SK-N-SH (cell line): ENCODE results near the gene MYO15B. TPM values are rescaled to one million over a fixed set of nuclear protein-coding genes. Genes with fewer than 3 reads are reported as not detected.

Experiments used
- CTCF ChIA-PET: fragments of 300-600, 350-600 bp; formaldehyde crosslinking; extraction: SDS; loops from one replicate; lab custom pipeline; 2021; lab: Yijun Ruan, JAX
- POLR2A ChIA-PET: fragments of 350-600 bp; sonication (Branson Sonifier 250); formaldehyde crosslinking; extraction: SDS; loops from one replicate; lab custom pipeline; 2020; ENCODE audit warnings: antibody characterized with exemption, inconsistent platforms; lab: Yijun Ruan, JAX
- DNase-seq: peaks from one replicate; pipeline ENCODE4 v3.0.0; 2012
- H2AFZ ChIP-seq: fragments of 200-600 bp; sonication (generic); 2 replicates; pipeline ENCODE4 v1.8.1; 2016; ENCODE audit warnings: antibody characterized with exemption, mild to moderate bottlenecking, low read depth
- H3F3A ChIP-seq: fragments of 200-600 bp; sonication (generic); replicated peaks from 2 replicates; pipeline ENCODE3; 2016; ENCODE audit warnings: antibody characterized with exemption, mild to moderate bottlenecking; ENCODE audit not compliant: insufficient read depth
- H3K27ac ChIP-seq, 2 experiments: fragments of 200-500 bp in 1 of 2; fragments of 200-600 bp in 1 of 2; sonication (Bioruptor generic) in 1 of 2; sonication (generic), shearing (Covaris generic) in 1 of 2; 2 replicates each; pipeline versions ENCODE4 v1.5.1 to v1.6.1; 2014 to 2016; ENCODE audit warnings: low read depth in 2 of 2, inconsistent platforms in 1 of 2, low read length in 1 of 2, mild to moderate bottlenecking in 1 of 2, mixed read lengths in 1 of 2
- H3K27me3 ChIP-seq: fragments of 200-600 bp; sonication (generic), shearing (Covaris generic); 2 replicates; pipeline ENCODE4 v1.6.1; 2016; ENCODE audit warnings: mixed run types; ENCODE audit not compliant: insufficient read depth
- H3K36me3 ChIP-seq, 2 experiments: fragments of 200-500 bp in 1 of 2; fragments of 200-600 bp in 1 of 2; sonication (Bioruptor generic) in 1 of 2; sonication (generic) in 1 of 2; replicated peaks in 1 of 2; 2 replicates each; pipeline versions ENCODE3 to v1.5.1; 2014 to 2016; ENCODE audit warnings: low read length in 1 of 2, mild to moderate bottlenecking in 1 of 2; ENCODE audit not compliant: insufficient read depth in 2 of 2, control insufficient read depth in 1 of 2
- H3K4me1 ChIP-seq, 2 experiments: fragments of 200-500 bp in 1 of 2; fragments of 200-600 bp in 1 of 2; sonication (Bioruptor generic) in 1 of 2; sonication (generic), shearing (Covaris generic) in 1 of 2; 2 replicates each; pipeline versions ENCODE4 v1.5.1 to v1.6.1; 2014 to 2016; ENCODE audit warnings: low read depth in 1 of 2, low read length in 1 of 2, mixed run types in 1 of 2; ENCODE audit not compliant: insufficient read depth in 2 of 2, control insufficient read depth in 1 of 2
- H3K4me2 ChIP-seq: fragments of 200-600 bp; sonication (generic), shearing (Covaris generic); 2 replicates; pipeline ENCODE4 v1.6.1; 2017; ENCODE audit warnings: mixed run types
- H3K4me3 ChIP-seq, 2 experiments: fragments of 200-500 bp in 1 of 2; fragments of 200-600 bp in 1 of 2; sonication (Bioruptor generic) in 1 of 2; sonication (generic), shearing (Covaris generic) in 1 of 2; 2 replicates each; pipeline versions ENCODE4 v1.5.1 to v1.8.1; 2014 to 2016; ENCODE audit warnings: low read depth in 2 of 2, inconsistent platforms in 1 of 2, low read length in 1 of 2, mild to moderate bottlenecking in 1 of 2, mixed read lengths in 1 of 2, moderate library complexity in 1 of 2
- H3K79me2 ChIP-seq: fragments of 200-600 bp; sonication (generic); 2 replicates; pipeline ENCODE4 v1.8.1; 2017; ENCODE audit warnings: mild to moderate bottlenecking; ENCODE audit not compliant: insufficient read depth
- H3K9ac ChIP-seq: fragments of 200-600 bp; sonication (generic); 2 replicates; pipeline ENCODE4 v1.6.1; 2017; ENCODE audit warnings: mixed run types
- H3K9me2 ChIP-seq: fragments of 200-600 bp; sonication (generic); 2 replicates; pipeline ENCODE4 v1.6.1; 2017; ENCODE audit warnings: mixed run types
- H3K9me3 ChIP-seq: fragments of 200-600 bp; sonication (generic); 2 replicates; pipeline ENCODE4 v1.6.1; 2017; ENCODE audit warnings: mixed run types, mild to moderate bottlenecking, moderate library complexity
- H4K20me1 ChIP-seq: fragments of 200-600 bp; sonication (generic); 2 replicates; pipeline ENCODE4 v1.6.1; 2017; ENCODE audit warnings: mild to moderate bottlenecking, mixed run types; ENCODE audit not compliant: insufficient read depth
- CHD2 ChIP-seq: fragments of 150-350 bp; IDR thresholded peaks from 2 replicates; pipeline ENCODE4 v1.6.1; 2018; ENCODE audit warnings: low read length; ENCODE audit not compliant: partially characterized antibody
- EP300 ChIP-seq, 2 experiments: IDR thresholded peaks; 2 replicates each; pipeline versions ENCODE4 v1.4.0 to v1.6.1; 2012; ENCODE audit warnings: borderline replicate concordance in 1 of 2, low read depth in 1 of 2, low read length in 1 of 2
- FOSL2 ChIP-seq: IDR thresholded peaks from 2 replicates; pipeline ENCODE4 v1.4.0; 2012; ENCODE audit warnings: low read depth, mild to moderate bottlenecking, moderate library complexity, borderline replicate concordance
- FOXM1 ChIP-seq: IDR thresholded peaks from 2 replicates; pipeline ENCODE4 v1.4.0; 2012; ENCODE audit warnings: low read depth, mild to moderate bottlenecking
- GABPA ChIP-seq: IDR thresholded peaks from 2 replicates; pipeline ENCODE4 v1.4.0; 2012; ENCODE audit warnings: low read depth, mild to moderate bottlenecking
- MEF2A ChIP-seq: IDR thresholded peaks from 2 replicates; pipeline ENCODE4 v1.4.0; 2012; ENCODE audit warnings: low read depth, borderline replicate concordance
- MXI1 ChIP-seq: IDR thresholded peaks from 2 replicates; pipeline ENCODE4 v1.6.1; 2012; ENCODE audit warnings: mild to moderate bottlenecking, low read depth, low read length, improper control_type of control experiment
- NFIC ChIP-seq: IDR thresholded peaks from 2 replicates; pipeline ENCODE4 v1.4.0; 2012; ENCODE audit warnings: borderline replicate concordance
- PBX3 ChIP-seq: IDR thresholded peaks from 2 replicates; pipeline ENCODE4; 2012
- POLR2AphosphoS5 ChIP-seq: IDR thresholded peaks from 2 replicates; pipeline ENCODE4 v1.6.1; 2012; ENCODE audit warnings: low read depth, low read length
- RXRA ChIP-seq: IDR thresholded peaks from 2 replicates; pipeline ENCODE4 v1.4.0; 2012; ENCODE audit warnings: low read depth, mild to moderate bottlenecking, borderline replicate concordance
- SIN3A ChIP-seq: IDR thresholded peaks from 2 replicates; pipeline ENCODE4 v1.6.1; 2012; ENCODE audit warnings: low read depth, mild to moderate bottlenecking, low read length, moderate library complexity, borderline replicate concordance
- SMC3 ChIP-seq: IDR thresholded peaks from 2 replicates; pipeline ENCODE4 v1.6.1; 2012; ENCODE audit warnings: low read depth, low read length, improper control_type of control experiment
- WGBS: methylation state at CpG from one replicate; pipeline ENCODE4 v1.1.6; 2017; ENCODE audit warnings: low lambda C conversion rate; 5-methylcytosine and 5-hydroxymethylcytosine counted together
- polyA plus RNA-seq, 3 experiments: library from polyadenylated mRNA; depleted of rRNA; stranded (reverse); fragments of >200 nt; gene quantifications; 2 replicates each; pipeline ENCODE4 v1.2.3, GENCODE V29; 2012
- TF ChIP-seq, protein P1 (sequence below): fragments of 150-350 bp; IDR thresholded peaks from 2 replicates; pipeline ENCODE4 v1.6.1; 2016; ENCODE audit warnings: mild to moderate bottlenecking, low read depth, low read length
- TF ChIP-seq, protein P2 (sequence below): fragments of 200-600 bp; sonication (generic); IDR thresholded peaks from 2 replicates; pipeline ENCODE4 v1.6.1; 2017; ENCODE audit warnings: antibody characterized with exemption, mild to moderate bottlenecking, moderate library complexity
- TF ChIP-seq, protein P3 (sequence below): IDR thresholded peaks from 2 replicates; pipeline ENCODE4 v1.4.0; 2012; ENCODE audit warnings: low read depth
- TF ChIP-seq, protein P4 (sequence below): IDR thresholded peaks from 2 replicates; pipeline ENCODE4 v1.6.1; 2012; ENCODE audit warnings: mild to moderate bottlenecking, low read depth, low read length, moderate library complexity
- TF ChIP-seq, protein P5 (sequence below): IDR thresholded peaks from 2 replicates; pipeline ENCODE4 v1.4.0; 2012; ENCODE audit warnings: low read depth, borderline replicate concordance

The MYO15B gene
- polyA plus RNA-seq, 1 of the 3 experiments (the other 2 are of a cell fraction) = 10.3 TPM

GRCh38 chr17:75575197-75575596, 12.4 kb upstream of the MYO15B start:
- H3K27ac ChIP-seq = no peak overlapping the region
- H3K36me3 ChIP-seq = no peaks in the 10 kb centered on the region
- no peak for DNase-seq
- H3K9ac ChIP-seq = no peak overlapping the region
- no peaks in the 10 kb centered on the region for H3K9me2 ChIP-seq
- H4K20me1 ChIP-seq = no peaks in the 10 kb centered on the region
- POLR2A ChIA-PET = no interaction called here
- CTCF ChIA-PET = interaction anchor here (0.9 to 2.2 kb wide), 2 partner anchors 22 to 58 kb away, joined by 3 to 7 read pairs; partner anchors contain the start of gene SMIM5
- 79% methylated on average over 10 of the region's 10 CpGs for WGBS
- TF ChIP-seq, protein P1, sequence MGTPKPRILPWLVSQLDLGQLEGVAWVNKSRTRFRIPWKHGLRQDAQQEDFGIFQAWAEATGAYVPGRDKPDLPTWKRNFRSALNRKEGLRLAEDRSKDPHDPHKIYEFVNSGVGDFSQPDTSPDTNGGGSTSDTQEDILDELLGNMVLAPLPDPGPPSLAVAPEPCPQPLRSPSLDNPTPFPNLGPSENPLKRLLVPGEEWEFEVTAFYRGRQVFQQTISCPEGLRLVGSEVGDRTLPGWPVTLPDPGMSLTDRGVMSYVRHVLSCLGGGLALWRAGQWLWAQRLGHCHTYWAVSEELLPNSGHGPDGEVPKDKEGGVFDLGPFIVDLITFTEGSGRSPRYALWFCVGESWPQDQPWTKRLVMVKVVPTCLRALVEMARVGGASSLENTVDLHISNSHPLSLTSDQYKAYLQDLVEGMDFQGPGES = no peak
- TF ChIP-seq NFIC (no peak), FOXM1 (no peak), FOSL2 (no peak), PBX3 (no peak), SIN3A (no peak), RXRA (no peak), MEF2A (no peak), GABPA (no peak), SMC3 (no peak), CHD2 (no peak), EP300 (IDR thresholded peaks at IDR 0.05; ENCODE audit: borderline replicate concordance in 1 of 2, low read depth in 1 of 2, low read length in 1 of 2) (no peak), POLR2AphosphoS5 (no peak), MXI1 (no peak)
- TF ChIP-seq, protein P2, sequence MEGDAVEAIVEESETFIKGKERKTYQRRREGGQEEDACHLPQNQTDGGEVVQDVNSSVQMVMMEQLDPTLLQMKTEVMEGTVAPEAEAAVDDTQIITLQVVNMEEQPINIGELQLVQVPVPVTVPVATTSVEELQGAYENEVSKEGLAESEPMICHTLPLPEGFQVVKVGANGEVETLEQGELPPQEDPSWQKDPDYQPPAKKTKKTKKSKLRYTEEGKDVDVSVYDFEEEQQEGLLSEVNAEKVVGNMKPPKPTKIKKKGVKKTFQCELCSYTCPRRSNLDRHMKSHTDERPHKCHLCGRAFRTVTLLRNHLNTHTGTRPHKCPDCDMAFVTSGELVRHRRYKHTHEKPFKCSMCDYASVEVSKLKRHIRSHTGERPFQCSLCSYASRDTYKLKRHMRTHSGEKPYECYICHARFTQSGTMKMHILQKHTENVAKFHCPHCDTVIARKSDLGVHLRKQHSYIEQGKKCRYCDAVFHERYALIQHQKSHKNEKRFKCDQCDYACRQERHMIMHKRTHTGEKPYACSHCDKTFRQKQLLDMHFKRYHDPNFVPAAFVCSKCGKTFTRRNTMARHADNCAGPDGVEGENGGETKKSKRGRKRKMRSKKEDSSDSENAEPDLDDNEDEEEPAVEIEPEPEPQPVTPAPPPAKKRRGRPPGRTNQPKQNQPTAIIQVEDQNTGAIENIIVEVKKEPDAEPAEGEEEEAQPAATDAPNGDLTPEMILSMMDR = no peak
- TF ChIP-seq, protein P3, sequence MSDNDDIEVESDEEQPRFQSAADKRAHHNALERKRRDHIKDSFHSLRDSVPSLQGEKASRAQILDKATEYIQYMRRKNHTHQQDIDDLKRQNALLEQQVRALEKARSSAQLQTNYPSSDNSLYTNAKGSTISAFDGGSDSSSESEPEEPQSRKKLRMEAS = no peak
- TF ChIP-seq, protein P4, sequence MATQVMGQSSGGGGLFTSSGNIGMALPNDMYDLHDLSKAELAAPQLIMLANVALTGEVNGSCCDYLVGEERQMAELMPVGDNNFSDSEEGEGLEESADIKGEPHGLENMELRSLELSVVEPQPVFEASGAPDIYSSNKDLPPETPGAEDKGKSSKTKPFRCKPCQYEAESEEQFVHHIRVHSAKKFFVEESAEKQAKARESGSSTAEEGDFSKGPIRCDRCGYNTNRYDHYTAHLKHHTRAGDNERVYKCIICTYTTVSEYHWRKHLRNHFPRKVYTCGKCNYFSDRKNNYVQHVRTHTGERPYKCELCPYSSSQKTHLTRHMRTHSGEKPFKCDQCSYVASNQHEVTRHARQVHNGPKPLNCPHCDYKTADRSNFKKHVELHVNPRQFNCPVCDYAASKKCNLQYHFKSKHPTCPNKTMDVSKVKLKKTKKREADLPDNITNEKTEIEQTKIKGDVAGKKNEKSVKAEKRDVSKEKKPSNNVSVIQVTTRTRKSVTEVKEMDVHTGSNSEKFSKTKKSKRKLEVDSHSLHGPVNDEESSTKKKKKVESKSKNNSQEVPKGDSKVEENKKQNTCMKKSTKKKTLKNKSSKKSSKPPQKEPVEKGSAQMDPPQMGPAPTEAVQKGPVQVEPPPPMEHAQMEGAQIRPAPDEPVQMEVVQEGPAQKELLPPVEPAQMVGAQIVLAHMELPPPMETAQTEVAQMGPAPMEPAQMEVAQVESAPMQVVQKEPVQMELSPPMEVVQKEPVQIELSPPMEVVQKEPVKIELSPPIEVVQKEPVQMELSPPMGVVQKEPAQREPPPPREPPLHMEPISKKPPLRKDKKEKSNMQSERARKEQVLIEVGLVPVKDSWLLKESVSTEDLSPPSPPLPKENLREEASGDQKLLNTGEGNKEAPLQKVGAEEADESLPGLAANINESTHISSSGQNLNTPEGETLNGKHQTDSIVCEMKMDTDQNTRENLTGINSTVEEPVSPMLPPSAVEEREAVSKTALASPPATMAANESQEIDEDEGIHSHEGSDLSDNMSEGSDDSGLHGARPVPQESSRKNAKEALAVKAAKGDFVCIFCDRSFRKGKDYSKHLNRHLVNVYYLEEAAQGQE = no peak
- TF ChIP-seq, protein P5, sequence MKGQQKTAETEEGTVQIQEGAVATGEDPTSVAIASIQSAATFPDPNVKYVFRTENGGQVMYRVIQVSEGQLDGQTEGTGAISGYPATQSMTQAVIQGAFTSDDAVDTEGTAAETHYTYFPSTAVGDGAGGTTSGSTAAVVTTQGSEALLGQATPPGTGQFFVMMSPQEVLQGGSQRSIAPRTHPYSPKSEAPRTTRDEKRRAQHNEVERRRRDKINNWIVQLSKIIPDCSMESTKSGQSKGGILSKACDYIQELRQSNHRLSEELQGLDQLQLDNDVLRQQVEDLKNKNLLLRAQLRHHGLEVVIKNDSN = no peak
- H3K9me3 ChIP-seq = no peaks in the 10 kb centered on the region
- H3K27me3 ChIP-seq = no peaks in the 10 kb centered on the region
- no peak overlapping the region for H3K4me2 ChIP-seq
- no peaks in the 10 kb centered on the region for H3F3A ChIP-seq
- no peaks in the 10 kb centered on the region; a peak in 1 of 4 replicates for H3K4me1 ChIP-seq
- no peak overlapping the region for H3K4me3 ChIP-seq
- H2AFZ ChIP-seq = no peak overlapping the region
- no peaks in the 10 kb centered on the region for H3K79me2 ChIP-seq
